Measurements from ENCODE around the gene SERTAD3.

- TF ChIP-seq CTCF (IDR thresholded peaks at IDR 0.05) (no peak), POLR2A (IDR thresholded peaks at IDR 0.05) (no peak), EP300 (IDR thresholded peaks at IDR 0.05) (no peak)
Measured at GRCh38 chr19:40445780-40446262, 1.7 kb upstream of the SERTAD3 start.
